NOMO-1 (cell line): ENCODE measurements around the gene CLEC17A.
"Not testable (repeated sequence)": the region's sequence is repeated elsewhere in the genome, so short reads cannot be mapped to it uniquely, and the experiment has no call there.

Source experiments
- DNase-seq, 2 experiments: peaks; one replicate each; lab custom pipeline; 2025; ENCODE audit not compliant: unreplicated experiment in 2 of 2; lab: John Stamatoyannopoulos, UW

CLEC17A gene

GRCh38 chr19:14577264-14577663, 5.6 kb upstream of the CLEC17A start:
- DNase-seq = no peak

GRCh38 chr19:14577885-14578427, 4.9 kb upstream of the CLEC17A start:
- no peak for DNase-seq

GRCh38 chr19:14580623-14581237, 2.2 kb upstream of the CLEC17A start:
- DNase-seq = no peak

- not testable (repeated sequence) for DNase-seq
These were observed 1.5 kb downstream of the CLEC17A start for GRCh38 chr19:14584372-14584771.

GRCh38 chr19:14585187-14585586, 2.3 kb downstream of the CLEC17A start:
- peak in 1 of 2 experiments; percentile 23 for DNase-seq

- not testable (repeated sequence) for DNase-seq
These were observed 6.5 kb downstream of the CLEC17A start for GRCh38 chr19:14589433-14589832.

- no peak for DNase-seq
These were observed 12.7 kb downstream of the CLEC17A start for GRCh38 chr19:14595558-14595957.

- DNase-seq = no peak
These were observed 16.8 kb downstream of the CLEC17A start for GRCh38 chr19:14599548-14600147.

GRCh38 chr19:14603990-14604387, 21.1 kb downstream of the CLEC17A start:
- no peak for DNase-seq

- DNase-seq = no peak
These were observed 23.7 kb downstream of the CLEC17A start for GRCh38 chr19:14606627-14607026.

- peak in 1 of 2 experiments; percentile 60 for DNase-seq
These were observed 28.2 kb downstream of the CLEC17A start for GRCh38 chr19:14611051-14611450.

- DNase-seq = not testable (repeated sequence)
These were observed 29.4 kb downstream of the CLEC17A start for GRCh38 chr19:14612242-14612641.

- DNase-seq = no peak
These were observed 29.8 kb downstream of the CLEC17A start for GRCh38 chr19:14612657-14613056.

- peak in 1 of 2 experiments; percentile 19 for DNase-seq
These were observed 30.7 kb downstream of the CLEC17A start for GRCh38 chr19:14613399-14614098.

- peak; percentile 74 to 95 for DNase-seq
These were observed 31.2 kb downstream of the CLEC17A start for GRCh38 chr19:14614099-14614412.

- DNase-seq = peak in 1 of 2 experiments; percentile 22
These were observed 32.7 kb downstream of the CLEC17A start for GRCh38 chr19:14615623-14616022.

- DNase-seq = peak; percentile 87 to 96
These were observed 33.5 kb downstream of the CLEC17A start for GRCh38 chr19:14616407-14616806.

GRCh38 chr19:14619404-14619803, 36.5 kb downstream of the CLEC17A start:
- DNase-seq = no peak

- not testable (repeated sequence) for DNase-seq
These were observed 41.6 kb downstream of the CLEC17A start for GRCh38 chr19:14624491-14624890.

GRCh38 chr19:14629557-14629956, 46.7 kb downstream of the CLEC17A start:
- DNase-seq = no peak

- DNase-seq = peak in 1 of 2 experiments; percentile 29
These were observed 49.4 kb downstream of the CLEC17A start for GRCh38 chr19:14632286-14632685.
